WTC11 (cell line): ENCODE measurements around the gene LAMA4.

ENCODE experiments used
- CTCF ChIP-seq: fragments of 200-600 bp; IDR thresholded peaks from 2 replicates; pipeline ENCODE4 v1.8.0; 2022; ENCODE audit warnings: antibody characterized with exemption
- ESRRA ChIP-seq: sonication (generic); formaldehyde crosslinking; IDR thresholded peaks from 2 replicates; pipeline ENCODE4 v1.8.1; 2022; ENCODE audit warnings: mild to moderate bottlenecking, missing genetic modification reagents, borderline replicate concordance
- FOXP4 ChIP-seq: sonication (generic); formaldehyde crosslinking; IDR thresholded peaks from 2 replicates; pipeline ENCODE4 v1.8.0; 2022; ENCODE audit warnings: mild to moderate bottlenecking, missing genetic modification reagents
- JUN ChIP-seq: sonication (generic); formaldehyde crosslinking; IDR thresholded peaks from 2 replicates; pipeline ENCODE4 v1.8.0; 2023; ENCODE audit warnings: mild to moderate bottlenecking, missing genetic modification reagents
- SP1 ChIP-seq: sonication (generic); formaldehyde crosslinking; conservative IDR thresholded peaks from 2 replicates; pipeline ENCODE4 v1.8.1; 2022; ENCODE audit warnings: missing genetic modification reagents
- USF2 ChIP-seq: sonication (generic); formaldehyde crosslinking; IDR thresholded peaks from 2 replicates; pipeline ENCODE4 v1.8.1; 2023; ENCODE audit warnings: mild to moderate bottlenecking, missing genetic modification reagents, moderate library complexity

- TF ChIP-seq SP1 (CRISPR knock-in tag), result no peak
- no peak for TF ChIP-seq JUN (CRISPR knock-in tag)
- TF ChIP-seq CTCF, result no peak
- TF ChIP-seq USF2 (CRISPR knock-in tag), result no peak
- TF ChIP-seq ESRRA (CRISPR knock-in tag), result no peak
- TF ChIP-seq FOXP4 (CRISPR knock-in tag), result no peak
Measured at GRCh38 chr6:112252571-112253497, 1.5 kb downstream of the LAMA4 start.
